GM12872 (cell line): ENCODE results near the gene DCUN1D4.

Source experiments
- TF ChIP-seq, protein P1 (sequence below): IDR thresholded peaks from 3 replicates; pipeline ENCODE4 v1.5.1; 2011; ENCODE audit warnings: low read depth, mild to moderate bottlenecking, low read length, moderate library complexity; ENCODE audit not compliant: insufficient read depth

DCUN1D4 gene

DNA sequence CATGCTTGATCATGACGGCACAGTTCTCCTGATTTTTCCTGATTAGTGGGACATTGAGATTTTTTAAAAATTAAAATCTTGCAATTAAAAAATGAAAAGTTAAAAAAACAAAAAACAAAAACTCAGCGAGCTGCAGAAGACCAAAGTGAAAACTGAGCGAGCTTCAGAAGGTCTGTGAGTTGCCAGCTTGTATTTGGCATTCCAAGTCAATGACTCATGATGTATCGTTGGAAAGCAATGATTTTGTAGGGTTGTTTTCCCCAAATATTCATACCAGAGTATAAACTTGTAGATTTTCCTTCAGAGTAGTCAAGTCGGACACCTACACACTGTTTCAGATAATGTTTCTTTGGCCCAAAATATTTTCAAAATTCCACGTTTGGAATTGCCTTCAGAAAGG is 100.3 kb downstream of the DCUN1D4 start:
- TF ChIP-seq, protein P1, sequence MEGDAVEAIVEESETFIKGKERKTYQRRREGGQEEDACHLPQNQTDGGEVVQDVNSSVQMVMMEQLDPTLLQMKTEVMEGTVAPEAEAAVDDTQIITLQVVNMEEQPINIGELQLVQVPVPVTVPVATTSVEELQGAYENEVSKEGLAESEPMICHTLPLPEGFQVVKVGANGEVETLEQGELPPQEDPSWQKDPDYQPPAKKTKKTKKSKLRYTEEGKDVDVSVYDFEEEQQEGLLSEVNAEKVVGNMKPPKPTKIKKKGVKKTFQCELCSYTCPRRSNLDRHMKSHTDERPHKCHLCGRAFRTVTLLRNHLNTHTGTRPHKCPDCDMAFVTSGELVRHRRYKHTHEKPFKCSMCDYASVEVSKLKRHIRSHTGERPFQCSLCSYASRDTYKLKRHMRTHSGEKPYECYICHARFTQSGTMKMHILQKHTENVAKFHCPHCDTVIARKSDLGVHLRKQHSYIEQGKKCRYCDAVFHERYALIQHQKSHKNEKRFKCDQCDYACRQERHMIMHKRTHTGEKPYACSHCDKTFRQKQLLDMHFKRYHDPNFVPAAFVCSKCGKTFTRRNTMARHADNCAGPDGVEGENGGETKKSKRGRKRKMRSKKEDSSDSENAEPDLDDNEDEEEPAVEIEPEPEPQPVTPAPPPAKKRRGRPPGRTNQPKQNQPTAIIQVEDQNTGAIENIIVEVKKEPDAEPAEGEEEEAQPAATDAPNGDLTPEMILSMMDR: no peak

- TF ChIP-seq, protein P1: no peak
These were observed 115.4 kb downstream of the DCUN1D4 start for GRCh38 chr4:51958199-51958968.

DNA sequence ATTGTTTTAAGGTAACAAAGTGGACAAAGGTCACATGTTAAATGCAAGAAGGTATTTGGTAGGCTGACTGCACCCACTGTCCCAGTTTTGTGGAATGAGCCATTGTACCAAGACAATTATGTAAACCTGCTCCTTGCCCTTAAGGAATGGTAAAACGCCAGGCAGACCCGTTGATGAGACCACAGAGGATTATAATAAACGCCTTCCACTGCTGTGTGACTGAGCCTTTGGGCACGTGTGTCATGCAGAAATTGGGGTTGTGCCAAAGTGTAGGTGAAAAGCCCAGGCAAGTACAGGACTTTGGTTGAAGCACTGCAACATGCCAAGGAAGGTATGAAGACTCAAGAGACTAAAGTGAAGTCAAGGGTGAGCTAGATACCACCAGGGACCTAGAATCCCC is 117.5 kb downstream of the DCUN1D4 start:
- TF ChIP-seq, protein P1: no peak

GRCh38 chr4:51963841-51964517 is 121.0 kb downstream of the DCUN1D4 start:
- TF ChIP-seq, protein P1: no peak

DNA sequence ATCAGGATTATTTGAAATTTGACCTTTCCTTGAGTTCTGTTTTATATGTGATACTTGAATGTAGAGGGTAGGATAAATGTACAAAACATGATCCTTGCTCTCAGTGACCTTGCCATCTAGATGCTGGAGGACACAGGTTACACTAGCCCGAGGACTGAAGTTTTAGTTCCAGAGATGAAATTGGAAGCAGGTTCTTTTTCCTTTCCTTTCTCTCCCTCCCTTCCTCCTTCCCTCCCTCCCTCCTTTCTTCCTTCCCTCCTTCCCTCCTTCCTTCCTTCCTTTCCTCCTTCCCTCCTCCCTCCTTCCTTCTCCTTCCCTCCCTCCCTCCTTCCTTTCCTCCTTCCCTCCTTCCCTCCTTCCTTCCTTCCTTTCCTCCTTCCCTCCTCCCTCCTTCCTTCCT is 122.9 kb downstream of the DCUN1D4 start:
- TF ChIP-seq, protein P1: no peak
